GM19452 (cell line): ENCODE measurements around the gene MRPS24.
"Not testable (repeated sequence)": the region's sequence is repeated elsewhere in the genome, so short reads cannot be mapped to it uniquely, and the experiment has no call there.

Experiments
- ATAC-seq: cut with Tn5 transposase; IDR thresholded peaks from one replicate; pipeline ENCODE4 v1.9.1; 2021; ENCODE audit not compliant: unreplicated experiment

Gene MRPS24

DNA sequence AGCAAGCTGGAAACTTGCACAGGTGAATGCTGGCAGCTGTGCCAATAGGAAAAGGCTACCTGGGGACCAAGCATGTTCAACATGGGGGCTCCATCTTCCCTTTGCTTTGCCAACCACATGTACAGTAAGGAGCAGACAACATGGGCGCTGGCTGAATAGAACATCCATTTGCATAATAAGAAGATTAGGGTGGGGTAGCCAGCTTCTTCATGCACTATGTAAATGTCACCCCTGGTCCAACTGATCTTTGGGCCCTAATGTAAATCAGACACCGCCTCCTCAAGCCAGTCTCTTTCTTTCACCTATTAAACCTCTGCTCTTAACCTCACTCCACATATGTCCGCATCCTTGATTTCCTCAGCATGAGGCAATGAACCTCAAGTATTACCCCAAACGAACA lies 26.0 kb downstream of the MRPS24 start:
- no peak for ATAC-seq

GRCh38 chr7:43838201-43838658 lies 31.1 kb downstream of the MRPS24 start:
- ATAC-seq = no peak

GRCh38 chr7:43834463-43835251 lies 34.7 kb downstream of the MRPS24 start:
- peak; percentile 57 for ATAC-seq

DNA sequence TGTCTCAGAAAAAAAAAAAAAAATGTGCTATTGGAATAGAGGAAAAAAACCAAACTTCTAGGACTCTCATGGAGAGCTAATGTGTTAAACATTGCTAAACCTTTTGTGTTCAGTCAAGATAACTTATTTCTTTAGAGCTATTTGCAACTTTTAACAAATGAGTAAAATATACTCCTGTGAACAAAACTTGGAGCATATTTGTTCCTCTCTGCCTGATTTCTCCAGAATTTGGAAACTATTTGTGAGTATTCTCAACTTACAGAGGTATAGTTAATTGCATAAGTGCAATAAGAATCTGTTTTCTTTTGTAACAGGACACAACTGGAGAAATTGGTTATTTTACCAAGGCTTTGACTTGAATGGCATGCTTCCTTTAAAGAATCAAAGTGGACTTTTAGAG lies 38.4 kb downstream of the MRPS24 start:
- ATAC-seq = not testable (repeated sequence)

- ATAC-seq = no peak
Observed at GRCh38 chr7:43825391-43825808, 43.9 kb downstream of the MRPS24 start.

DNA sequence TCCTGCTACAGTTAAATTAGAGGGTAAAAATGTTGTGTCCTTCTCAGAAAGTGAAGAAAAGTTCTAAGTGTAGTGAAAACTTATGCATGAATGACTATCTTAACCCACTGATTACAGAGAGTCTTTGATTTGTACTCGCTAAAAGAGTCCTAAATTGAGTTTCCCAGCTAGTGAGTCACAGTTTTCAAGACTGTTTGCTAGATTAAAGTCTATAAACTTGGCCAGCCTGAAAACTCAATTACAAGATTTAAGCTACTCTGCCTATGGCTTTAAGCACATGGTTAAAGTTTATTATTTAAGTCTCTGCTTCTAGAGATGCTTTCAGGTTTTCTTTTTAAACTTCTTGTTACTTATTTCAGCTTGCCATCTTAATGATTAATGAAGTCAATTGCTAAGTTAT lies 44.4 kb downstream of the MRPS24 start:
- ATAC-seq = no peak

DNA sequence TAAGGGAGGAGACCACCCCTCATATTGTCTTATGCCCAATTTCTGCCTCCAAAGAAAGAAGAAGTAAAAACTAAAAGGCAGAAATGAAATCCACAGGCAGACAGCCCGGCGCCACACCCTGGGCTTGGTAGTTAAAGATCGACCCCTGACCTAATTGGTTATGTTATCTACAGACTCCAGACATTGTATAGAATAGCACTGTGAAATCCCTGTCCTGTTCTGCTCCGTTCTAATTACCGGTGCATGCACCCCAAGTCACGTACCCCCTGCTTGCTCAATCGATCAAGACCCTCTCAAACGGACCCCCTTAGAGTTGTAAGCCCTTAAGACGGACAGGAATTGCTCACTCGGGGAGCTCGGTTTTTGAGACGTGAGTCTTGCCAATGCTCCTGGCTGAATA lies 44.8 kb downstream of the MRPS24 start:
- ATAC-seq = not testable (repeated sequence)

GRCh38 chr7:43823941-43824340 lies 45.4 kb downstream of the MRPS24 start:
- no peak for ATAC-seq

DNA sequence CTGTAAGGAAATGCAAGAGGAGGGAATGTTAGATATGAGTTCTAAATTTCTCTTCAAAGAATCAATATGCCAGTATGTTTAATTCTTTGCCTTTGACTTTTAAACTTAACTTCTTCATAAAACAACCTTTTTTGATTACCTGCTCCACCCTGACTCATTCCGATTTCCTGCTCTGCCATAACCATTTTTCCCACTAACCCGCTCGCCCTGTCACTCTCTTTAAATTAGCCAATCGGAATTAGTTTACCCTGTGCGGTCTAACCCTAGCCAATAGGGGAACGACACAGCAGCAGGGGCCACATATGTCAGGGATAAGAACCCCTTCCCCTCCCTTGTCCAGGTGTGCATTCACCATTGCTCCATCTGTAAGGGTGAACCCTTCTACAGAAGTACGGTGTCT lies 45.9 kb downstream of the MRPS24 start:
- not testable (repeated sequence) for ATAC-seq
